PC-3 (cell line): ENCODE measurements around the gene CXCR4. TPM values are rescaled to one million over a fixed set of nuclear protein-coding genes. Genes with fewer than 3 reads are reported as not detected.

Experiments
- ATAC-seq: fragments of 200-7000 bp; cut with Tn5 transposase; 2 replicates; pipeline ENCODE4 v1.9.1; 2020; ENCODE audit warnings: mild to moderate bottlenecking, moderate library complexity
- BruUV-seq: library from RNA; stranded (reverse); fragments of 400-500 nt; replicated peaks from 2 replicates; lab custom pipeline; 2021; lab: Mats Ljungman, UMichigan
- CTCF ChIA-PET: fragments of 300-600 bp; sonication (Branson Sonifier 250); formaldehyde crosslinking; loops from one replicate; lab custom pipeline; 2022; ENCODE audit warnings: antibody characterized with exemption; lab: Charles Lee
- POLR2A ChIA-PET: fragments of 300-600 bp; sonication (Branson Sonifier 250); formaldehyde crosslinking; loops from one replicate; lab custom pipeline; 2022; ENCODE audit warnings: antibody characterized with exemption; ENCODE audit not compliant: unreplicated experiment; lab: Charles Lee
- DNase-seq: peaks from one replicate; pipeline ENCODE4 v3.0.0-alpha.2; 2015
- H2AFZ ChIP-seq: fragments of 300-600 bp; sonication (generic); 2 replicates; pipeline ENCODE4 v1.6.0; 2016; ENCODE audit warnings: antibody characterized with exemption, low read length
- H3F3A ChIP-seq: fragments of 300-600 bp; sonication (generic); one replicate; pipeline ENCODE4 v1.6.0; 2017; ENCODE audit warnings: antibody characterized with exemption, low read length, control low read depth, mild to moderate bottlenecking; ENCODE audit not compliant: unreplicated experiment
- H3K27ac ChIP-seq: fragments of 300-600 bp; sonication (generic); 2 replicates; pipeline ENCODE4 v1.5.1; 2016; ENCODE audit warnings: mild to moderate bottlenecking, low read length
- H3K27me3 ChIP-seq: fragments of 300-600 bp; sonication (generic); 2 replicates; pipeline ENCODE4 v1.6.1; 2016; ENCODE audit warnings: low read length, mixed read lengths
- H3K36me3 ChIP-seq: fragments of 300-600 bp; sonication (generic); 2 replicates; pipeline ENCODE4 v1.6.1; 2016; ENCODE audit warnings: low read depth, mixed run types, low read length, mixed read lengths
- H3K4me1 ChIP-seq: fragments of 300-600 bp; sonication (generic); 2 replicates; pipeline ENCODE4 v1.5.1; 2016; ENCODE audit warnings: low read length; ENCODE audit not compliant: insufficient read depth
- H3K4me2 ChIP-seq: fragments of 300-600 bp; sonication (generic); 2 replicates; pipeline ENCODE4 v1.6.0; 2016; ENCODE audit warnings: low read length
- H3K4me3 ChIP-seq: fragments of 300-600 bp; sonication (generic); 2 replicates; pipeline ENCODE4 v1.5.1; 2016; ENCODE audit warnings: mild to moderate bottlenecking, low read length, mixed read lengths
- H3K79me2 ChIP-seq: fragments of 300-600 bp; sonication (generic); 2 replicates; pipeline ENCODE4 v1.6.1; 2017; ENCODE audit warnings: low read length, mixed read lengths
- H3K9ac ChIP-seq: fragments of 300-600 bp; sonication (generic); 2 replicates; pipeline ENCODE4 v1.6.0; 2016; ENCODE audit warnings: mild to moderate bottlenecking, low read length
- H3K9me2 ChIP-seq: fragments of 300-600 bp; sonication (generic); replicated peaks from 2 replicates; pipeline ENCODE4 v1.6.1; 2016; ENCODE audit warnings: mixed run types, low read length, mixed read lengths
- H3K9me3 ChIP-seq: fragments of 300-600 bp; sonication (generic); 2 replicates; pipeline ENCODE4 v1.6.1; 2016; ENCODE audit warnings: low read length, mixed read lengths
- H4K20me1 ChIP-seq: fragments of 300-600 bp; sonication (generic); 2 replicates; pipeline ENCODE4 v1.6.1; 2016; ENCODE audit warnings: low read length, mixed read lengths
- EZH2 ChIP-seq: fragments of 300-600 bp; sonication (generic); IDR thresholded peaks from one replicate; pipeline ENCODE4 v1.6.1; 2017; ENCODE audit warnings: antibody characterized with exemption, mild to moderate bottlenecking, low read length; ENCODE audit not compliant: unreplicated experiment
- EZH2phosphoT487 ChIP-seq: fragments of 300-600 bp; sonication (generic); IDR thresholded peaks from 2 replicates; pipeline ENCODE4 v1.6.1; 2018; ENCODE audit warnings: mild to moderate bottlenecking, antibody characterized with exemption, low read length, borderline replicate concordance
- intact Hi-C: fragments of 100-400 bp; cut with micrococcal nuclease; formaldehyde crosslinking; loops from 2 replicates; pipeline ENCODE4 v1.9.0; 2023
- total RNA-seq: library from RNA; depleted of rRNA; stranded (reverse); fragments of >200 nt; gene quantifications from 2 replicates; pipeline ENCODE4 v1.2.3, GENCODE V29; 2014
- TF ChIP-seq, protein P1 (sequence below): fragments of 300-600 bp; sonication (generic); conservative IDR thresholded peaks from 2 replicates; pipeline ENCODE4 v1.5.1; 2017; ENCODE audit warnings: antibody characterized with exemption, low read depth, mild to moderate bottlenecking, low read length

Gene CXCR4
- total RNA-seq, 1 experiment from 2014 or later, result 2.1 TPM

DNA sequence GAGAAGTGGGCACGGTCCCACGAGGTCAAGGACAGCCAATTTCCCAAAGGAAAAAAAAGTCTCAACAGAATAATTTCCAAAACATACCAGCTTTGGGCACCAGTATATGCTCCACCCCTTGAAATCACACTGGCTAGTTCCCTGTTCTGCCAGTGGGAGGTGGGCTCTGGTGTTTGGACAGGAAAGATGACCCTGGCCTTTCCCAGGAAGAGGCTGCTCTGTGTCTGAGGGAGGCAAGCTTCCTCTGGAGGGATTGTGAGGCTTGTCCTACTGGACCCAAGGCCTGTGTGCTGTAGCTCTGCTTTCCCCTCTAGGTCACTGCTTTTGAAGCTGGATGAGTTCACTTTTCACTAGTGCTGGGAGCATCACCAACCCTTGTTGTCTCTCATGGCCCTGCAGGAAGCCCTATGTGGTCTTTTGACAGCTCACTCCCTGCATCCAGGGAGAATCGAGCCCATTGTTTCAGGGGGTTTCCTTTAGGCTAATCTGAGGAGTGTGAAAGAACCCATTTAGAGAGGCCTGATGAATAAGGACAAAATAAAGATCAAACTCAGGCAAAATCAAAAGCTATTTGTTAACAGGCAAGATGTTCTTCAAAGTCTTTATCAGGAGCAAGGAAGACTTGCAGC is 36.3 kb downstream of the CXCR4 start:
- Histone ChIP-seq H3K27me3 (no peaks in the 10 kb centered on the region), H3K36me3 (no peaks in the 10 kb centered on the region), H2AFZ (no peak overlapping the region), H3K4me2 (no peak overlapping the region), H3K79me2 (no peaks in the 10 kb centered on the region), H3K9ac (no peak overlapping the region), H3K9me3 (no peaks in the 10 kb centered on the region), H3K9me2 (no peaks in the 10 kb centered on the region), H3K4me1 (peaks cover 17% of the 10 kb centered on the region), H3K27ac (no peak overlapping the region), H3K4me3 (no peak overlapping the region), H4K20me1 (no peaks in the 10 kb centered on the region), H3F3A (no peaks in the 10 kb centered on the region)
- ATAC-seq (no peak), DNase-seq (no peak)
- no TSS peak for BruUV-seq
- TF ChIP-seq EZH2phosphoT487, result no peak
- TF ChIP-seq EZH2, result no peak
- TF ChIP-seq, protein P1, sequence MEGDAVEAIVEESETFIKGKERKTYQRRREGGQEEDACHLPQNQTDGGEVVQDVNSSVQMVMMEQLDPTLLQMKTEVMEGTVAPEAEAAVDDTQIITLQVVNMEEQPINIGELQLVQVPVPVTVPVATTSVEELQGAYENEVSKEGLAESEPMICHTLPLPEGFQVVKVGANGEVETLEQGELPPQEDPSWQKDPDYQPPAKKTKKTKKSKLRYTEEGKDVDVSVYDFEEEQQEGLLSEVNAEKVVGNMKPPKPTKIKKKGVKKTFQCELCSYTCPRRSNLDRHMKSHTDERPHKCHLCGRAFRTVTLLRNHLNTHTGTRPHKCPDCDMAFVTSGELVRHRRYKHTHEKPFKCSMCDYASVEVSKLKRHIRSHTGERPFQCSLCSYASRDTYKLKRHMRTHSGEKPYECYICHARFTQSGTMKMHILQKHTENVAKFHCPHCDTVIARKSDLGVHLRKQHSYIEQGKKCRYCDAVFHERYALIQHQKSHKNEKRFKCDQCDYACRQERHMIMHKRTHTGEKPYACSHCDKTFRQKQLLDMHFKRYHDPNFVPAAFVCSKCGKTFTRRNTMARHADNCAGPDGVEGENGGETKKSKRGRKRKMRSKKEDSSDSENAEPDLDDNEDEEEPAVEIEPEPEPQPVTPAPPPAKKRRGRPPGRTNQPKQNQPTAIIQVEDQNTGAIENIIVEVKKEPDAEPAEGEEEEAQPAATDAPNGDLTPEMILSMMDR, result no peak
- POLR2A ChIA-PET, result no interaction called here
- CTCF ChIA-PET, result no interaction called here
- intact Hi-C loops, result no loop called here

DNA sequence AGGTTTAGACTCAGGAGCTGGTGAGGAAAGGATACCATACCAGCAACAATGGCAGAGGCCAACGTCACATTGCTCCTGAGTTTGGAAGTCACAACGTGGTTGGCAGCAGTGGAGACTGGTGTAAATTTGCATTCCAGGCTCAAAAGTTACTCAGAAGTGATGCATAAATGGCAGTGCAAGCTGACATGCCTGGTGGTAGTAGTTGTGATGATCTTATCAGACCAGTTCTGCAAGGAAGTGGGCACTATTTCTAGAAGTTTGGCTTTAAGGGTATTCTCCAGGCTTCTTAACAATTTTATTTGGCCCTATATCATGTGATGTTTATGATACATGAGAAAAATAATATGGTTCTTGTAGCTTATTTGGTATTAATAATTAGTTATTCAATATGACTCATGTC is 37.8 kb downstream of the CXCR4 start:
- ChIA-PET POLR2A (no interaction called here), CTCF (no interaction called here)
- Histone ChIP-seq H3K4me1 (peaks cover 2% of the 10 kb centered on the region), H2AFZ (no peak overlapping the region), H3K36me3 (no peaks in the 10 kb centered on the region), H3K9me3 (no peaks in the 10 kb centered on the region), H4K20me1 (no peaks in the 10 kb centered on the region), H3K4me3 (no peak overlapping the region), H3K27me3 (no peaks in the 10 kb centered on the region), H3F3A (no peaks in the 10 kb centered on the region), H3K79me2 (no peaks in the 10 kb centered on the region), H3K27ac (no peak overlapping the region), H3K4me2 (no peak overlapping the region), H3K9me2 (no peaks in the 10 kb centered on the region), H3K9ac (no peak overlapping the region)
- intact Hi-C loops, result no loop called here
- ATAC-seq (no peak), DNase-seq (peak; percentile 48)
- TF ChIP-seq EZH2phosphoT487 (no peak), EZH2 (no peak)
- TF ChIP-seq, protein P1, result no peak
- no TSS peak for BruUV-seq

DNA sequence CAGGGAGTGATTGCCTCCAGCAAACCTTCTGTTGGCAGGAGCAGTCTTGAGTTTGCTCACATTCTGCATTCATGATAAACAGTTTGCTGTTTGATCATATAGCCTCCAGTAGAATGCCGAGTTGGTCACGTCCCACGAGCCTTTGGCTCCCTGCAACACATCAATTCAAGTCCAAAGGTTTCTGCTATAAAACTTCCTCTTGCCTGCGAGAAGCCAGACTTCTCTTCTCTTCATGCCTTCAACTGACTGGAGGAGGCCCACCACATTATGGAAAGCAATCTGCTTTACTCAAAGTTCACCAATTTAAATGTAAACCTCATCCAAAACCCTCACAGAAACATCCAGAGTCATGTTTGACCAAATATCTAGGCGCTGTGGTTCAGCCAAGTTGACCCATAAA is 40.8 kb downstream of the CXCR4 start:
- Histone ChIP-seq H3F3A (no peaks in the 10 kb centered on the region), H4K20me1 (no peaks in the 10 kb centered on the region), H3K9me2 (no peaks in the 10 kb centered on the region), H3K36me3 (no peaks in the 10 kb centered on the region), H3K4me1 (no peaks in the 10 kb centered on the region), H3K27me3 (no peaks in the 10 kb centered on the region), H3K9me3 (no peaks in the 10 kb centered on the region), H3K9ac (no peak overlapping the region), H3K79me2 (no peaks in the 10 kb centered on the region), H3K4me3 (no peak overlapping the region), H3K4me2 (no peak overlapping the region), H2AFZ (no peak overlapping the region), H3K27ac (no peak overlapping the region)
- BruUV-seq, result no TSS peak
- ChIA-PET POLR2A (no interaction called here), CTCF (no interaction called here)
- intact Hi-C loops, result no loop called here
- no peak for TF ChIP-seq EZH2
- TF ChIP-seq EZH2phosphoT487, result no peak
- TF ChIP-seq, protein P1, result no peak
- DNase-seq (no peak), ATAC-seq (no peak)
